Fibroblast of mammary gland (primary cell): ENCODE results near the gene FAM13A.

Experiments used
- DNase-seq: peaks from one replicate; pipeline ENCODE4 v3.0.0-alpha.2; 2010; ENCODE audit warnings: low read depth
- H3K4me3 ChIP-seq: 2 replicates; pipeline ENCODE4 v1.5.1; 2011; ENCODE audit warnings: low read depth, mild to moderate bottlenecking, low read length, moderate library complexity; ENCODE audit not compliant: control insufficient read depth
- TF ChIP-seq, protein P1 (sequence below): conservative IDR thresholded peaks from 2 replicates; pipeline ENCODE4 v1.5.1; 2011; ENCODE audit warnings: low read depth, low read length, inconsistent platforms; ENCODE audit not compliant: control insufficient read depth, insufficient read depth

The FAM13A gene

DNA sequence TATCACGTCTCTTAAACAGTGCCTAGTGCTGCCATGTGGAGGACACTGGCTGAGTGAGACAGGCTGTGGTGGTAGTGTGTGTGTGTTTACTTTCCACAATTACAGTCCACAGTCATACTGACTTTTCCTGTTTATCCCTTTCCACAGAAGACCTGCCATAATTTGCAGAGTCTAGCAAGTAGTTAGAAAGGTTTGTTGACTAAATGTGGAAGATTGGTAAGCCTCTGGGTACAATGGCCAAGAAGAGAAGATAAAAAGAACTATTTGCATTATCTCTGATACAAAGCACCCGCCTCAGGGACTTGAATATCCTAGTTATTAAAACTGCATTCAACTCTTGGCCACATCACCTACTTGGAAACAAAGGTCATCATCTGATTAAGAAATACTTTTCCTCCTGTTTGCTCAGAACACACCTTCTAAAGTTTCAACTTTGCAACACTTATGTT is 89.1 kb downstream of the FAM13A start:
- no peak for DNase-seq
- TF ChIP-seq, protein P1, sequence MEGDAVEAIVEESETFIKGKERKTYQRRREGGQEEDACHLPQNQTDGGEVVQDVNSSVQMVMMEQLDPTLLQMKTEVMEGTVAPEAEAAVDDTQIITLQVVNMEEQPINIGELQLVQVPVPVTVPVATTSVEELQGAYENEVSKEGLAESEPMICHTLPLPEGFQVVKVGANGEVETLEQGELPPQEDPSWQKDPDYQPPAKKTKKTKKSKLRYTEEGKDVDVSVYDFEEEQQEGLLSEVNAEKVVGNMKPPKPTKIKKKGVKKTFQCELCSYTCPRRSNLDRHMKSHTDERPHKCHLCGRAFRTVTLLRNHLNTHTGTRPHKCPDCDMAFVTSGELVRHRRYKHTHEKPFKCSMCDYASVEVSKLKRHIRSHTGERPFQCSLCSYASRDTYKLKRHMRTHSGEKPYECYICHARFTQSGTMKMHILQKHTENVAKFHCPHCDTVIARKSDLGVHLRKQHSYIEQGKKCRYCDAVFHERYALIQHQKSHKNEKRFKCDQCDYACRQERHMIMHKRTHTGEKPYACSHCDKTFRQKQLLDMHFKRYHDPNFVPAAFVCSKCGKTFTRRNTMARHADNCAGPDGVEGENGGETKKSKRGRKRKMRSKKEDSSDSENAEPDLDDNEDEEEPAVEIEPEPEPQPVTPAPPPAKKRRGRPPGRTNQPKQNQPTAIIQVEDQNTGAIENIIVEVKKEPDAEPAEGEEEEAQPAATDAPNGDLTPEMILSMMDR = no peak
- no peak overlapping the region for H3K4me3 ChIP-seq

DNA sequence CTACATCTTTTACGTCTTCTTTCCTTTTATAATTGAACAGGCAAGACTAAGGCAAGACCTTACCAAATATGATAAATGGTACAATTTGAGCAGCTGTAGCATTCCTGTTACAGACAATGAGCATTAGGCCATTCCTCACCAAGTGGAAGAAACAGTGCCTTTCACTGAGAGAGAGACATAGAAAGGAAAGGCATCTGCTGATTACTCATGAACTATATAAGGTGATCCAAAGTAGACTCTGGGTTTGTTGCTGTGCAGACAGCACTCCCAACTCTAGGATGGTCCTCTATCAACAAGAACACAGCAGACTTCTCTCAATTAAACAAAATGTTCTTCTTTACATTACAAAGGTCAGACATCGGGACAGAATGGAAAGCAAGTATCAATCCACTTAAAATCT is 91.9 kb downstream of the FAM13A start:
- TF ChIP-seq, protein P1 = no peak
- no peak overlapping the region for H3K4me3 ChIP-seq
- DNase-seq = no peak

DNA sequence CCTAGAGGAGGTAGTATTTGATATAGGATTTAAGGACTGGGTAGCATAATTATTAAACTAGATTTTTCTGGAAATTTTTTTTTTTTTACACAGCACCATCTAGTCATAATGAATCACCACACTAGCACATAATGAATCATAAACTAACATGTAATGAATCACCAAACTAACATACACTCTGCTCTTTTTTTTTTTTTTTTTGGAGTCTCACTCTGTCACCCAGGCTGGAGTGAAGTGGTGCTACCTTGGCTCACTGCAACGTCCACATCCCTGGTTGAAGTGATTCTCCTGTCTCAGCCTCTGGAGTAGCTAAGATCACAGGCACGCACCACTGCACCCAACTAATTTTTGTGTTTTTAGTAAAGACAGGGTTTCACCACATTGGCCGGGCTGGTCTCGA is 92.5 kb downstream of the FAM13A start:
- TF ChIP-seq, protein P1 = no peak
- no peak overlapping the region for H3K4me3 ChIP-seq
- peak; percentile 80 for DNase-seq

DNA sequence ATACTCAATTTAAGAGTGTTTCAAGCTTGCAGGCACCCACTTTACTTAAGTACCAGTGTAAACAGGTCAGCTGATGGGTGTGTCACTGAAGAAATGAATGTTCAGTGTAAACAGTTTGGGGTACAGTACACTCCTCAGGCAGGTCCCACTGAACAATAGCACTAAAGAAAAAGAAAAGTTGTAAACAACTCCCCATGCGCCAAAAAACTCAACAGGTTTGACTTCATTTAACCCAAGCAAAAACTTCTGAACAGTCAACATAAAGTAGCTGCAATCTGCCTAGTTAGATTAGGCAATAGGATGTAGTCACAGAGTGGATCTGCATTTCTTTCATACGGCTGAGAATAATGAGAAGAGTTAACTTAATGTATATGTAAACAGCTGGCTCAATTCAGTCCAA is 93.2 kb downstream of the FAM13A start:
- DNase-seq = peak; percentile 79
- TF ChIP-seq, protein P1 = no peak
- H3K4me3 ChIP-seq = no peak overlapping the region

DNA sequence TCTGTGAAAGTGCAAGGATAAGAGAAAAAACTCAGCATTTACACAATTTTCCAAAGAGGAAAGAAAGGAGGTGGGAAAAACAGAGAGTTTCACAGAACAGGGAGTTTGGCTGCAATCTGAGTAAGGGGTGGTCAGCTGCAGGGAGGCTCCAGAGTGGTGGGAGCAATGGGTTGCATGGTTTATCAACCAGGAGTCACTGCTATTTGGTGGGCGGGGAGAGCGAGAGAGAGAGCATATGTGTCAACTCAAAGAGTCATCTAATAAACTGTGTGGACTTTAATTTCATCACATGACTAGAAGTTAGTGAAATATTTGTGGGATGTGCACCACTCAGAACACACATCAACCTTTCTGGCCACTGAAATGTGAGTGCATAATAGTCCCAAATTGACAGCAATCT is 94.6 kb downstream of the FAM13A start:
- TF ChIP-seq, protein P1 = no peak
- DNase-seq = peak; percentile 24

DNA sequence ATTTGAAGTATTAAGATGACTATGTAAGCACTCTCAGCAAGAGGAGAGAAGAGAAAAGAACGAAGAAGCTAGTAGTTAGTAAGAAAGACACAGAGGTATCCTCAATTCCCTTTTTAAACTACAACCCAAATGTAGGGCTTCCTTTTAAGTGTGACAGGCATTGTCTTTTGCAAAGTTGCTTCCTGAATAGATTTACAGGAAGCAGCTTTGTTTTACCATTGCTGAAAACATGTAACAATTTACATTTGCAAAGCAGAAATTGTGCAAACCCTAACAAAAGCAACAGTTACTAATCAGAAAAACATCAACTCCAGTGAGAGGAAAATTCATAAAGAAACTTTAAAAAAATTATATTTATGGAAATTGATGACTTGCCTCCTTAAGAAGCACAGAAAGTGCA is 96.4 kb downstream of the FAM13A start:
- TF ChIP-seq, protein P1 = no peak
- no peak for DNase-seq
- H3K4me3 ChIP-seq = no peak overlapping the region

More for the DNA sequence above, 94.6 kb downstream of the FAM13A start:
- H3K4me3 ChIP-seq = no peak overlapping the region

DNA sequence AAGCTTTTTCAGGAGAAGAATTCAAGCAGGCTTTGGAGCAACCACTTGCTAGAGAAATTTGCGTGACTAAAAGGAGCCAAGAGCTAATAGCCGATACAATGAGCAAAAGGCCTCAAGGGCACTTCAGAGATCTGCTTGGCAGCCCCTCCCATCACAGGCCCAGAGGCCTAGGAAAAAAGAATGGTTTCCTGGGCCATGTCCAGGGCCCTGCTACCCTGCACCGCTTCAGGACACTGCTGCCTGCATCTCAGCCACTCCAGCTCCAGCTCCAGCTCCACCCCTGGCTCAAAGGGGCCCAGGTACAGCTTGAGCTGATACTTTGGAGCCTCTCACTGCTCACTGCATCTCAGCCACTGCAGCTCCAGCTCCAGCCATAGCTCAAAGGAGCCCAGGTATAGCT is 98.9 kb downstream of the FAM13A start:
- TF ChIP-seq, protein P1 = no peak
- H3K4me3 ChIP-seq = no peak overlapping the region
- no peak for DNase-seq
